Caco-2 (cell line): ENCODE results near the gene UBALD1. TPM values are rescaled to one million over a fixed set of nuclear protein-coding genes. Genes with fewer than 3 reads are reported as not detected.

Source experiments
- BruUV-seq: library from RNA; stranded (reverse); fragments of 400-500 nt; replicated peaks from 2 replicates; lab custom pipeline; 2021; lab: Mats Ljungman, UMichigan
- CTCF ChIA-PET: fragments of 300-600 bp; sonication (Branson Sonifier 250); formaldehyde crosslinking; loops from one replicate; lab custom pipeline; 2022; ENCODE audit warnings: antibody characterized with exemption; lab: Charles Lee
- POLR2A ChIA-PET: fragments of 300-600 bp; sonication (Branson Sonifier 250); formaldehyde crosslinking; loops from one replicate; lab custom pipeline; 2022; ENCODE audit warnings: antibody characterized with exemption; lab: Charles Lee
- DNase-seq, 2 experiments: peaks; one replicate each; pipeline versions ENCODE4 v3.0.0 to v3.0.0-alpha.2; 2020 to 2022
- H3K27me3 ChIP-seq: replicated peaks from 2 replicates; pipeline ENCODE4 v1.6.0; 2011; ENCODE audit warnings: low read length; ENCODE audit not compliant: control insufficient read depth, insufficient read depth
- H3K36me3 ChIP-seq: 2 replicates; pipeline ENCODE4 v1.5.1; 2011; ENCODE audit warnings: low read length; ENCODE audit not compliant: control insufficient read depth, insufficient read depth
- H3K4me1 ChIP-seq: fragments of 250-450 bp; sonication (Bioruptor Pico); 2 replicates; pipeline ENCODE4 v1.5.1; 2020; ENCODE audit warnings: mild to moderate bottlenecking
- H3K4me3 ChIP-seq: 2 replicates; pipeline ENCODE4 v1.5.1; 2011; ENCODE audit warnings: low read depth, mild to moderate bottlenecking, control low read depth, low read length
- H3K9me3 ChIP-seq: fragments of 250-450 bp; sonication (Bioruptor Pico); 2 replicates; pipeline ENCODE4 v1.5.1; 2020; ENCODE audit warnings: mild to moderate bottlenecking, moderate library complexity
- H3K27ac Mint-ChIP-seq: one replicate; pipeline ENCODE4 v1.8.0; 2022; ENCODE audit warnings: mixed read lengths; ENCODE audit not compliant: unreplicated experiment
- H3K27me3 Mint-ChIP-seq: one replicate; pipeline ENCODE4 v1.8.0; 2022; ENCODE audit warnings: mixed read lengths; ENCODE audit not compliant: insufficient read depth, unreplicated experiment
- H3K36me3 Mint-ChIP-seq: one replicate; pipeline ENCODE4 v1.8.0; 2022; ENCODE audit warnings: mild to moderate bottlenecking, mixed read lengths; ENCODE audit not compliant: insufficient read depth, unreplicated experiment
- H3K4me1 Mint-ChIP-seq: one replicate; pipeline ENCODE4 v1.8.0; 2022; ENCODE audit warnings: low read depth, mixed read lengths; ENCODE audit not compliant: unreplicated experiment
- H3K4me3 Mint-ChIP-seq: one replicate; pipeline ENCODE4 v1.8.0; 2022; ENCODE audit warnings: mild to moderate bottlenecking, moderate library complexity, mixed read lengths; ENCODE audit not compliant: unreplicated experiment
- H3K9me3 Mint-ChIP-seq: one replicate; pipeline ENCODE4 v1.8.0; 2022; ENCODE audit warnings: mixed read lengths; ENCODE audit not compliant: unreplicated experiment
- intact Hi-C: fragments of 100-400 bp; cut with micrococcal nuclease; formaldehyde crosslinking; loops from one replicate; pipeline ENCODE4 v1.10.0; 2022; ENCODE audit not compliant: unreplicated experiment
- total RNA-seq: library from RNA; stranded (reverse); gene quantifications from 2 replicates; pipeline ENCODE4 v1.2.3, GENCODE V29; 2022
- TF ChIP-seq, protein P1 (sequence below), 2 experiments: fragments of 200-600 bp in 1 of 2; IDR thresholded peaks; 1 replicate in 1 of 2; 2 replicates in 1 of 2; pipeline versions ENCODE4 v1.5.1 to v1.8.0; 2011 to 2022; ENCODE audit warnings: antibody characterized with exemption in 1 of 2, control low read depth in 1 of 2, inconsistent platforms in 1 of 2, low read depth in 1 of 2, low read length in 1 of 2, mild to moderate bottlenecking in 1 of 2, moderate library complexity in 1 of 2; ENCODE audit not compliant: insufficient read depth in 1 of 2, severe bottlenecking in 1 of 2, unreplicated experiment in 1 of 2

UBALD1 gene
- total RNA-seq, 1 experiment from 2014 or later: 32.4 TPM

DNA sequence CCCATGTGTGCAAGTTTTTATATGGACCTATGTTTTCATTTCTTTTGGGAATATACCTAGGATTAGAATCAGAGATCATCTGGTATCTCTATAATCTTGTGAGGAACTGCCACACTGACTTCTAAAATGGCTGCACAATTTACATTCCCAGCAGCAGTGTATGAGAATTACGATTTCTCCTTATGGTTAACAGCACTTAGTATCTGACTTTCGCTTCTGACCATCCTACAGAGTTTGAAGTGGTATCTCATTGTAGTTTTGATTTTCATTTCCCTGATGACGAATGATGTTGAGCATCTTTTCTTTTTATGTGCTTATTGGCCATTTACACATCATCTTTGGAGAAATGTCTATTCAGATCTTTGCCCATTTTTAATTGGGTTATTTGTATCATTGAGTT is 48.5 kb downstream of the UBALD1 start:
- intact Hi-C loops: no loop called here
- no peak for DNase-seq
- H3K27me3 Mint-ChIP-seq: no peaks in the 10 kb centered on the region
- POLR2A ChIA-PET: no interaction called here
- Histone ChIP-seq H3K36me3 (no peaks in the 10 kb centered on the region), H3K27me3 (no peaks in the 10 kb centered on the region), H3K4me1 (no peaks in the 10 kb centered on the region), H3K9me3 (no peaks in the 10 kb centered on the region), H3K4me3 (no peak overlapping the region)
- no peak overlapping the region for H3K27ac Mint-ChIP-seq
- H3K4me3 Mint-ChIP-seq: no peak overlapping the region
- TF ChIP-seq, protein P1, sequence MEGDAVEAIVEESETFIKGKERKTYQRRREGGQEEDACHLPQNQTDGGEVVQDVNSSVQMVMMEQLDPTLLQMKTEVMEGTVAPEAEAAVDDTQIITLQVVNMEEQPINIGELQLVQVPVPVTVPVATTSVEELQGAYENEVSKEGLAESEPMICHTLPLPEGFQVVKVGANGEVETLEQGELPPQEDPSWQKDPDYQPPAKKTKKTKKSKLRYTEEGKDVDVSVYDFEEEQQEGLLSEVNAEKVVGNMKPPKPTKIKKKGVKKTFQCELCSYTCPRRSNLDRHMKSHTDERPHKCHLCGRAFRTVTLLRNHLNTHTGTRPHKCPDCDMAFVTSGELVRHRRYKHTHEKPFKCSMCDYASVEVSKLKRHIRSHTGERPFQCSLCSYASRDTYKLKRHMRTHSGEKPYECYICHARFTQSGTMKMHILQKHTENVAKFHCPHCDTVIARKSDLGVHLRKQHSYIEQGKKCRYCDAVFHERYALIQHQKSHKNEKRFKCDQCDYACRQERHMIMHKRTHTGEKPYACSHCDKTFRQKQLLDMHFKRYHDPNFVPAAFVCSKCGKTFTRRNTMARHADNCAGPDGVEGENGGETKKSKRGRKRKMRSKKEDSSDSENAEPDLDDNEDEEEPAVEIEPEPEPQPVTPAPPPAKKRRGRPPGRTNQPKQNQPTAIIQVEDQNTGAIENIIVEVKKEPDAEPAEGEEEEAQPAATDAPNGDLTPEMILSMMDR (IDR thresholded peaks at IDR 0.05; ENCODE audit: insufficient read depth in 1 of 2, low read depth in 1 of 2, low read length in 1 of 2, severe bottlenecking in 1 of 2, unreplicated experiment in 1 of 2): no peak
- no peaks in the 10 kb centered on the region for H3K36me3 Mint-ChIP-seq
- H3K4me1 Mint-ChIP-seq: no peaks in the 10 kb centered on the region
- no peaks in the 10 kb centered on the region for H3K9me3 Mint-ChIP-seq
- CTCF ChIA-PET: no interaction called here
- no TSS peak for BruUV-seq

- Histone ChIP-seq H3K36me3 (no peaks in the 10 kb centered on the region), H3K27me3 (no peaks in the 10 kb centered on the region), H3K4me3 (no peak overlapping the region), H3K9me3 (no peaks in the 10 kb centered on the region), H3K4me1 (no peaks in the 10 kb centered on the region)
- CTCF ChIA-PET: no interaction called here
- TF ChIP-seq, protein P1 (IDR thresholded peaks at IDR 0.05; ENCODE audit: insufficient read depth in 1 of 2, low read depth in 1 of 2, low read length in 1 of 2, severe bottlenecking in 1 of 2, unreplicated experiment in 1 of 2): no peak
- Mint-ChIP-seq H3K27me3 (no peaks in the 10 kb centered on the region), H3K27ac (no peak overlapping the region), H3K4me1 (no peaks in the 10 kb centered on the region), H3K36me3 (no peaks in the 10 kb centered on the region), H3K4me3 (no peak overlapping the region), H3K9me3 (no peaks in the 10 kb centered on the region)
- DNase-seq: no peak
- POLR2A ChIA-PET: no interaction called here
- intact Hi-C loops: no loop called here
- BruUV-seq: no TSS peak
Observed at GRCh38 chr16:4564661-4565267, 49.9 kb downstream of the UBALD1 start.

GRCh38 chr16:4561596-4561995 is 53.1 kb downstream of the UBALD1 start:
- no peak overlapping the region for H3K4me3 ChIP-seq
- no peaks in the 10 kb centered on the region for H3K4me1 ChIP-seq
- H3K9me3 ChIP-seq: no peaks in the 10 kb centered on the region
- no peak overlapping the region for H3K4me3 Mint-ChIP-seq
- H3K36me3 ChIP-seq: no peaks in the 10 kb centered on the region
- DNase-seq: no peak
- H3K4me1 Mint-ChIP-seq: no peaks in the 10 kb centered on the region
- no peaks in the 10 kb centered on the region for H3K9me3 Mint-ChIP-seq
- intact Hi-C loops: no loop called here
- TF ChIP-seq, protein P1 (IDR thresholded peaks at IDR 0.05; ENCODE audit: insufficient read depth in 1 of 2, low read depth in 1 of 2, low read length in 1 of 2, severe bottlenecking in 1 of 2, unreplicated experiment in 1 of 2): no peak
- no peak overlapping the region for H3K27ac Mint-ChIP-seq
- H3K27me3 Mint-ChIP-seq: no peaks in the 10 kb centered on the region
- H3K27me3 ChIP-seq: no peaks in the 10 kb centered on the region
- ChIA-PET POLR2A (no interaction called here), CTCF (no interaction called here)
- H3K36me3 Mint-ChIP-seq: no peaks in the 10 kb centered on the region
- BruUV-seq: no TSS peak

Other genes starting within 250 kb of the UBALD1 start
- 2.7 and 2.8 TPM in 2 replicates for gene VASN, start 243.0 kb downstream of the UBALD1 start, total RNA-seq
- gene CORO7, start 198.3 kb downstream of the UBALD1 start, total RNA-seq: 23.1 and 33.4 TPM in 2 replicates
- gene DNAJA3, start 189.0 kb downstream of the UBALD1 start, total RNA-seq: 77.1 and 79.6 TPM in 2 replicates
- 68.3 and 71.1 TPM in 2 replicates for gene NMRAL1, start 140.3 kb downstream of the UBALD1 start, total RNA-seq
- gene HMOX2, start 138.5 kb downstream of the UBALD1 start, total RNA-seq: 35.7 and 36.7 TPM in 2 replicates
- gene CDIP1, start 76.1 kb downstream of the UBALD1 start, total RNA-seq: 45.0 and 51.7 TPM in 2 replicates
- 0.11 and 0.19 TPM in 2 replicates for gene C16orf96, start 58.5 kb downstream of the UBALD1 start, total RNA-seq
- gene MGRN1, start 9.9 kb upstream of the UBALD1 start, total RNA-seq: 67.1 and 72.3 TPM in 2 replicates
- 27.9 and 31.3 TPM in 2 replicates for gene NUDT16L1, start 78.7 kb upstream of the UBALD1 start, total RNA-seq
- gene ANKS3, start 119.4 kb upstream of the UBALD1 start, total RNA-seq: 27.4 and 28.1 TPM in 2 replicates
- gene DNAAF8, start 119.6 kb upstream of the UBALD1 start, total RNA-seq: 0.54 TPM in 1 of 2 replicates, not detected in the other
- 12.9 and 13.3 TPM in 2 replicates for gene ZNF500, start 152.3 kb upstream of the UBALD1 start, total RNA-seq
- not detected in 2 replicates for gene SEPTIN12, start 173.5 kb upstream of the UBALD1 start, total RNA-seq
- not detected in 2 replicates for gene SMIM22, start 180.5 kb upstream of the UBALD1 start, total RNA-seq
- gene ROGDI, start 187.7 kb upstream of the UBALD1 start, total RNA-seq: 18.2 and 19.0 TPM in 2 replicates
- gene GLYR1, start 232.4 kb upstream of the UBALD1 start, total RNA-seq: 112 and 117 TPM in 2 replicates
- 31.5 and 37.9 TPM in 2 replicates for gene UBN1, start 232.6 kb upstream of the UBALD1 start, total RNA-seq